HepG2 (cell line): ENCODE data around the gene DNAJC12. TPM values are rescaled to one million over a fixed set of nuclear protein-coding genes. Genes with fewer than 3 reads are reported as not detected.

Experiments used
- ATAD3A ChIP-seq: sonication (generic); formaldehyde crosslinking; IDR thresholded peaks from 2 replicates; pipeline ENCODE4 v1.4.0; 2020; ENCODE audit warnings: missing genetic modification reagents
- CBX2 ChIP-seq, 2 experiments: fragments of 200-600 bp in 1 of 2; sonication (generic); formaldehyde crosslinking in 1 of 2; IDR thresholded peaks; 2 replicates each; pipeline versions ENCODE4 v1.7.0 to v1.8.1; 2018 to 2022; ENCODE audit warnings: low read depth in 2 of 2, low read length in 1 of 2, mild to moderate bottlenecking in 1 of 2, missing genetic modification reagents in 1 of 2
- CHD4 ChIP-seq: fragments of 200-600 bp; sonication (generic); IDR thresholded peaks from 2 replicates; pipeline ENCODE4 v1.7.0; 2017; ENCODE audit warnings: mild to moderate bottlenecking, low read length, borderline replicate concordance
- EEA1 ChIP-seq: sonication (generic); formaldehyde crosslinking; IDR thresholded peaks from 2 replicates; pipeline ENCODE4 v1.5.1; 2020; ENCODE audit warnings: mild to moderate bottlenecking, missing genetic modification reagents, borderline replicate concordance
- EED ChIP-seq: sonication (generic); formaldehyde crosslinking; IDR thresholded peaks from 2 replicates; pipeline ENCODE4 v1.5.0; 2020; ENCODE audit warnings: mild to moderate bottlenecking, missing genetic modification reagents
- EP300 ChIP-seq, 3 experiments: sonication (generic) in 1 of 3; formaldehyde crosslinking in 1 of 3; IDR thresholded peaks; 2 replicates each; pipeline versions ENCODE4 v1.5.1 to v1.6.1; 2011 to 2020; ENCODE audit warnings: low read depth in 2 of 3, low read length in 2 of 3, borderline replicate concordance in 1 of 3, improper control_type of control experiment in 1 of 3, mild to moderate bottlenecking in 1 of 3, missing genetic modification reagents in 1 of 3, moderate library complexity in 1 of 3
- FOXC1 ChIP-seq: sonication (generic); formaldehyde crosslinking; IDR thresholded peaks from 2 replicates; pipeline ENCODE4 v1.8.0; 2022; ENCODE audit warnings: mild to moderate bottlenecking, missing genetic modification reagents, borderline replicate concordance
- HOXA3 ChIP-seq: sonication (generic); formaldehyde crosslinking; IDR thresholded peaks from 2 replicates; pipeline ENCODE4 v1.5.0; 2020; ENCODE audit warnings: missing genetic modification reagents
- KLF12 ChIP-seq: sonication (generic); formaldehyde crosslinking; IDR thresholded peaks from 2 replicates; pipeline ENCODE4 v1.4.0; 2020; ENCODE audit warnings: missing genetic modification reagents, borderline replicate concordance
- MAX ChIP-seq: IDR thresholded peaks from 2 replicates; pipeline ENCODE4 v1.6.1; 2012; ENCODE audit warnings: inconsistent platforms
- NCOA1 ChIP-seq: sonication (generic); formaldehyde crosslinking; IDR thresholded peaks from 2 replicates; pipeline ENCODE4 v1.9.0; 2021; ENCODE audit warnings: missing genetic modification reagents
- NFIB ChIP-seq: sonication (generic); formaldehyde crosslinking; IDR thresholded peaks from 2 replicates; pipeline ENCODE4 v1.9.0; 2021; ENCODE audit warnings: missing genetic modification reagents, mild to moderate bottlenecking, borderline replicate concordance
- SP5 ChIP-seq: IDR thresholded peaks from 2 replicates; pipeline ENCODE4 v1.6.1; 2016; ENCODE audit warnings: low read depth, borderline replicate concordance
- TFDP1 ChIP-seq: IDR thresholded peaks from 2 replicates; pipeline ENCODE4 v1.6.1; 2016; ENCODE audit warnings: missing compliant biosample characterization, missing genetic modification reagents, borderline replicate concordance
- ZBTB1 ChIP-seq: sonication (generic); formaldehyde crosslinking; IDR thresholded peaks from 2 replicates; pipeline ENCODE4 v1.4.0; 2020; ENCODE audit warnings: missing genetic modification reagents, borderline replicate concordance
- ZKSCAN1 ChIP-seq: fragments of 150-350 bp; IDR thresholded peaks from 2 replicates; pipeline ENCODE4 v1.6.1; 2014; ENCODE audit warnings: low read length
- ZNF207 ChIP-seq: fragments of 450-650 bp; IDR thresholded peaks from 2 replicates; pipeline ENCODE4 v1.6.1; 2016; ENCODE audit warnings: antibody characterized with exemption, borderline replicate concordance
- ZNF235 ChIP-seq: sonication (generic); formaldehyde crosslinking; IDR thresholded peaks from 2 replicates; pipeline ENCODE4 v1.8.1; 2023; ENCODE audit warnings: mild to moderate bottlenecking, missing genetic modification reagents, borderline replicate concordance
- ZNF256 ChIP-seq: sonication (generic); formaldehyde crosslinking; conservative IDR thresholded peaks from 2 replicates; pipeline ENCODE4 v1.4.0; 2020; ENCODE audit warnings: missing genetic modification reagents
- ZNF331 ChIP-seq: sonication (generic); formaldehyde crosslinking; IDR thresholded peaks from 2 replicates; pipeline ENCODE4 v1.4.0; 2020; ENCODE audit warnings: missing genetic modification reagents
- ZSCAN9 ChIP-seq: IDR thresholded peaks from 2 replicates; pipeline ENCODE4 v1.6.1; 2016; ENCODE audit warnings: borderline replicate concordance
- polyA plus RNA-seq, 8 experiments: library from polyadenylated mRNA; depleted of rRNA in 3 of 8; stranded (reverse) in 7 of 8; unstranded in 1 of 8; fragments of >200 nt; fragmentation: Illumina TruSeq in 4 of 8; extraction: Trizol in 4 of 8; gene quantifications; 2 replicates each; pipeline versions ENCODE4 v1.2.1 to v1.2.3, GENCODE V29; 2011 to 2016; ENCODE audit warnings: low read depth in 4 of 8, missing spikeins in 1 of 8, mixed read lengths in 1 of 8; ENCODE audit not compliant: insufficient read depth in 1 of 8
- total RNA-seq, 5 experiments: library from RNA; depleted of rRNA; stranded (reverse); fragments of >200 nt; fragmentation: Illumina TruSeq; extraction: Trizol; gene quantifications; 2 replicates each; pipeline ENCODE4 v1.2.3, GENCODE V29; 2016; ENCODE audit warnings: low read depth in 1 of 5
- TF ChIP-seq, protein P1 (sequence below): sonication (generic); formaldehyde crosslinking; IDR thresholded peaks from 2 replicates; pipeline ENCODE4 v1.4.0; 2020; ENCODE audit warnings: missing genetic modification reagents
- TF ChIP-seq, protein P2 (sequence below): sonication (generic); formaldehyde crosslinking; IDR thresholded peaks from 2 replicates; pipeline ENCODE4 v1.4.0; 2020; ENCODE audit warnings: mild to moderate bottlenecking, missing genetic modification reagents

Gene DNAJC12
- total and polyA plus RNA-seq, 2 of the 13 experiments (the other 11 are each of a cell fraction or from before 2014, with no cell fraction given), result 11.6 to 43.9 TPM

DNA sequence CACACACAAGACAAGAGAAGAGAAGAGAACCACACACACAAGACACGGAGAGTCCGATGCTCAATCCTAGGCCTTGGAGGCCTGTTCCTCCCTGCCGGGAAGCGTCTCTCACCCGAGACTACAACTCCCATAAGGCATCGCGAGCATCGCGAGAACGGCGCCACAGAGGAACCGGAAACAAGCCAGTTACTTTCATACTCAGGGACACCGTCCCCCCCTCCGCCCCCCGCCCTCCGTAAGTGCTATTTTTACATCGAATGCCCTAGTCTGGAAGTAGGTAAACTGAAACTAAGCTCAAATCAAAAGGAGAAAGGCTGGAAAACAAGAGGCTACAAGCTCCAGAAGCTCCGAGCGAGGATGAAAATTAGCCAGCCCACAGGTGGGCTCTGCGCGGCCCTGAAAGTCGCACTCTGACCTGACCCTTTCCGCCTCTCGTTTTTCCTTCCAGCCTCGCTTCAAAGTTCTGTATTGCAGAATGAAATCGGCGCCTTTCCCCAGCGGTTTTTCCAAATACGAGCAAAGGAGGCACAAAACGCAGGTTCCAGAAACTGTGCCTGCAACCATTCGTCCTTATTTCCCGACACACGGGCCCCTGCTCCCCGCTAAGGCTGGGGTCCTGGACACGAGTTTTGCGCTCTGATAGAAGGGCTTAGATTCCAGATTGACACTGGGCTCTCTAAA, 11.5 kb upstream of the DNAJC12 start (continued):
- TF ChIP-seq ZNF207 (no peak), CHD4 (no peak), ZBTB1 (CRISPR knock-in tag) (no peak), NFIB (CRISPR knock-in tag) (no peak), KLF12 (CRISPR knock-in tag) (no peak), EED (CRISPR knock-in tag) (peak; percentile 53; the same call in 1 of the 2 replicates), NCOA1 (CRISPR knock-in tag) (no peak), ZNF256 (CRISPR knock-in tag) (no peak), SP5 (CRISPR knock-in tag) (no peak; the same call in 1 of the 2 replicates), EP300 (IDR thresholded peaks at IDR 0.05; ENCODE audit: low read depth in 2 of 2, low read length in 2 of 2) (peak in 1 of 2 experiments; percentile 37; a peak in 1 of 4 replicates), EP300 (CRISPR knock-in tag; IDR thresholded peaks at IDR 0.05; ENCODE audit: borderline replicate concordance) (no peak), TFDP1 (CRISPR knock-in tag) (peak; percentile 62; the same call in 1 of the 2 replicates), EEA1 (CRISPR knock-in tag) (no peak), HOXA3 (CRISPR knock-in tag) (peak; percentile 78; the same call in 1 of the 2 replicates), CBX2 (IDR thresholded peaks at IDR 0.05; ENCODE audit: low read depth, low read length) (no peak), CBX2 (CRISPR knock-in tag; IDR thresholded peaks at IDR 0.05; ENCODE audit: low read depth) (no peak; the same call in 1 of the 2 replicates), ZNF235 (no peak; the same call in 1 of the 2 replicates), ATAD3A (CRISPR knock-in tag) (no peak), ZKSCAN1 (no peak), MAX (peak; percentile 23; the same call in 1 of the 2 replicates), ZSCAN9 (CRISPR knock-in tag) (0 out of 2 replicates have a peak, but pooled peaks have one; percentile 53), FOXC1 (CRISPR knock-in tag) (no peak; the same call in 1 of the 2 replicates), ZNF331 (CRISPR knock-in tag) (peak; percentile 71; the same call in 1 of the 2 replicates)
- TF ChIP-seq, protein P1, sequence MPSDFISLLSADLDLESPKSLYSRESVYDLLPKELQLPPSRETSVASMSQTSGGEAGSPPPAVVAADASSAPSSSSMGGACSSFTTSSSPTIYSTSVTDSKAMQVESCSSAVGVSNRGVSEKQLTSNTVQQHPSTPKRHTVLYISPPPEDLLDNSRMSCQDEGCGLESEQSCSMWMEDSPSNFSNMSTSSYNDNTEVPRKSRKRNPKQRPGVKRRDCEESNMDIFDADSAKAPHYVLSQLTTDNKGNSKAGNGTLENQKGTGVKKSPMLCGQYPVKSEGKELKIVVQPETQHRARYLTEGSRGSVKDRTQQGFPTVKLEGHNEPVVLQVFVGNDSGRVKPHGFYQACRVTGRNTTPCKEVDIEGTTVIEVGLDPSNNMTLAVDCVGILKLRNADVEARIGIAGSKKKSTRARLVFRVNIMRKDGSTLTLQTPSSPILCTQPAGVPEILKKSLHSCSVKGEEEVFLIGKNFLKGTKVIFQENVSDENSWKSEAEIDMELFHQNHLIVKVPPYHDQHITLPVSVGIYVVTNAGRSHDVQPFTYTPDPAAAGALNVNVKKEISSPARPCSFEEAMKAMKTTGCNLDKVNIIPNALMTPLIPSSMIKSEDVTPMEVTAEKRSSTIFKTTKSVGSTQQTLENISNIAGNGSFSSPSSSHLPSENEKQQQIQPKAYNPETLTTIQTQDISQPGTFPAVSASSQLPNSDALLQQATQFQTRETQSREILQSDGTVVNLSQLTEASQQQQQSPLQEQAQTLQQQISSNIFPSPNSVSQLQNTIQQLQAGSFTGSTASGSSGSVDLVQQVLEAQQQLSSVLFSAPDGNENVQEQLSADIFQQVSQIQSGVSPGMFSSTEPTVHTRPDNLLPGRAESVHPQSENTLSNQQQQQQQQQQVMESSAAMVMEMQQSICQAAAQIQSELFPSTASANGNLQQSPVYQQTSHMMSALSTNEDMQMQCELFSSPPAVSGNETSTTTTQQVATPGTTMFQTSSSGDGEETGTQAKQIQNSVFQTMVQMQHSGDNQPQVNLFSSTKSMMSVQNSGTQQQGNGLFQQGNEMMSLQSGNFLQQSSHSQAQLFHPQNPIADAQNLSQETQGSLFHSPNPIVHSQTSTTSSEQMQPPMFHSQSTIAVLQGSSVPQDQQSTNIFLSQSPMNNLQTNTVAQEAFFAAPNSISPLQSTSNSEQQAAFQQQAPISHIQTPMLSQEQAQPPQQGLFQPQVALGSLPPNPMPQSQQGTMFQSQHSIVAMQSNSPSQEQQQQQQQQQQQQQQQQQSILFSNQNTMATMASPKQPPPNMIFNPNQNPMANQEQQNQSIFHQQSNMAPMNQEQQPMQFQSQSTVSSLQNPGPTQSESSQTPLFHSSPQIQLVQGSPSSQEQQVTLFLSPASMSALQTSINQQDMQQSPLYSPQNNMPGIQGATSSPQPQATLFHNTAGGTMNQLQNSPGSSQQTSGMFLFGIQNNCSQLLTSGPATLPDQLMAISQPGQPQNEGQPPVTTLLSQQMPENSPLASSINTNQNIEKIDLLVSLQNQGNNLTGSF (CRISPR knock-in tag), result no peak
- TF ChIP-seq, protein P2, sequence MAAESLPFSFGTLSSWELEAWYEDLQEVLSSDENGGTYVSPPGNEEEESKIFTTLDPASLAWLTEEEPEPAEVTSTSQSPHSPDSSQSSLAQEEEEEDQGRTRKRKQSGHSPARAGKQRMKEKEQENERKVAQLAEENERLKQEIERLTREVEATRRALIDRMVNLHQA (CRISPR knock-in tag), result no peak
